ENCODE measurements around the gene PLXND1.
A peak's percentile ranks its signal among the peaks of the same experiment; 100 is the strongest.

The PLXND1 gene

GRCh38 chr3:129575997-129576384 lies 30.5 kb downstream of the PLXND1 start:
- Histone ChIP-seq H3K36me3 (ENCODE audit: insufficient read depth, low read length) (peaks cover 100% of the 10 kb centered on the region), H3K4me3 (ENCODE audit: low read depth in 1 of 2, low read length in 2 of 2) (no peak overlapping the region), H3K79me2 (ENCODE audit: insufficient read depth, low read length) (0 out of 2 replicates have a peak, but pooled peaks cover 11% of the 10 kb centered on the region), H3K27ac (ENCODE audit: low read length) (peak overlapping the region; percentile 62), H3K27me3 (ENCODE audit: insufficient read depth, low read length, poor library complexity) (no peaks in the 10 kb centered on the region), H3K9ac (ENCODE audit: low read depth, low read length) (no peak overlapping the region), H4K20me1 (ENCODE audit: insufficient read depth, low read length) (peaks cover 51% of the 10 kb centered on the region), H3K9me3 (ENCODE audit: insufficient read depth, low read length, severe bottlenecking) (no peaks in the 10 kb centered on the region), H2AFZ (ENCODE audit: low read depth, low read length) (no peak overlapping the region), H3K4me1 (ENCODE audit: insufficient read depth, low read length) (peaks cover 40% of the 10 kb centered on the region), H3K4me2 (ENCODE audit: insufficient read depth, low read length) (no peak overlapping the region)
- no peak for TF ChIP-seq CTCF (IDR thresholded peaks at IDR 0.05; ENCODE audit: borderline replicate concordance, extremely low read depth, low read length, poor library complexity, severe bottlenecking)
- no peak for TF ChIP-seq EZH2 (IDR thresholded peaks at IDR 0.05; ENCODE audit: borderline replicate concordance, low read depth, low read length, severe bottlenecking)
- no peak for DNase-seq
- ATAC-seq (ENCODE audit: insufficient read depth, low read depth), result no peak

- Histone ChIP-seq H3K4me3 (ENCODE audit: low read depth in 1 of 2, low read length in 2 of 2) (no peak overlapping the region), H3K27me3 (ENCODE audit: insufficient read depth, low read length, poor library complexity) (no peaks in the 10 kb centered on the region), H3K4me1 (ENCODE audit: insufficient read depth, low read length) (peaks cover 40% of the 10 kb centered on the region), H2AFZ (ENCODE audit: low read depth, low read length) (no peak overlapping the region), H3K27ac (ENCODE audit: low read length) (peak overlapping the region; percentile 62), H3K79me2 (ENCODE audit: insufficient read depth, low read length) (0 out of 2 replicates have a peak, but pooled peaks cover 5% of the 10 kb centered on the region), H3K9me3 (ENCODE audit: insufficient read depth, low read length, severe bottlenecking) (no peaks in the 10 kb centered on the region), H3K9ac (ENCODE audit: low read depth, low read length) (no peak overlapping the region), H4K20me1 (ENCODE audit: insufficient read depth, low read length) (peaks cover 51% of the 10 kb centered on the region), H3K36me3 (ENCODE audit: insufficient read depth, low read length) (peaks cover 100% of the 10 kb centered on the region), H3K4me2 (ENCODE audit: insufficient read depth, low read length) (no peak overlapping the region)
- no peak for ATAC-seq (ENCODE audit: insufficient read depth, low read depth)
- no peak for TF ChIP-seq CTCF (IDR thresholded peaks at IDR 0.05; ENCODE audit: borderline replicate concordance, extremely low read depth, low read length, poor library complexity, severe bottlenecking)
- no peak for TF ChIP-seq EZH2 (IDR thresholded peaks at IDR 0.05; ENCODE audit: borderline replicate concordance, low read depth, low read length, severe bottlenecking)
- DNase-seq, result no peak
Observed at GRCh38 chr3:129575233-129575996, 31.1 kb downstream of the PLXND1 start.

- Histone ChIP-seq H3K9me3 (ENCODE audit: insufficient read depth, low read length, severe bottlenecking) (no peaks in the 10 kb centered on the region), H3K79me2 (ENCODE audit: insufficient read depth, low read length) (no peaks in the 10 kb centered on the region), H3K36me3 (ENCODE audit: insufficient read depth, low read length) (peaks cover 100% of the 10 kb centered on the region), H4K20me1 (ENCODE audit: insufficient read depth, low read length) (peaks cover 54% of the 10 kb centered on the region), H3K9ac (ENCODE audit: low read depth, low read length) (no peak overlapping the region), H3K27me3 (ENCODE audit: insufficient read depth, low read length, poor library complexity) (no peaks in the 10 kb centered on the region), H3K27ac (ENCODE audit: low read length) (no peak overlapping the region), H2AFZ (ENCODE audit: low read depth, low read length) (no peak overlapping the region), H3K4me2 (ENCODE audit: insufficient read depth, low read length) (no peak overlapping the region), H3K4me3 (ENCODE audit: low read depth in 1 of 2, low read length in 2 of 2) (no peak overlapping the region), H3K4me1 (ENCODE audit: insufficient read depth, low read length) (peaks cover 30% of the 10 kb centered on the region)
- no peak for TF ChIP-seq CTCF (IDR thresholded peaks at IDR 0.05; ENCODE audit: borderline replicate concordance, extremely low read depth, low read length, poor library complexity, severe bottlenecking)
- TF ChIP-seq EZH2 (IDR thresholded peaks at IDR 0.05; ENCODE audit: borderline replicate concordance, low read depth, low read length, severe bottlenecking), result no peak
- no peak for ATAC-seq (ENCODE audit: insufficient read depth, low read depth)
- DNase-seq, result no peak
Observed at GRCh38 chr3:129574206-129574605, 32.3 kb downstream of the PLXND1 start.
